Endodermal cell (in vitro differentiated cells): ENCODE measurements around the gene MAB21L3. TPM values are rescaled to one million over a fixed set of nuclear protein-coding genes. Genes with fewer than 3 reads are reported as not detected.

Experiments used
- DNase-seq: peaks from one replicate; pipeline ENCODE4 v3.0.0-alpha.2; 2017
- H3K27ac ChIP-seq: 2 replicates; pipeline ENCODE4 v1.5.1; 2013; ENCODE audit warnings: mild to moderate bottlenecking, low read depth, low read length, moderate library complexity
- H3K27me3 ChIP-seq: 2 replicates; pipeline ENCODE4 v1.6.1; 2013; ENCODE audit warnings: mild to moderate bottlenecking, low read length, moderate library complexity; ENCODE audit not compliant: insufficient read depth, control insufficient read depth, poor library complexity, severe bottlenecking
- H3K36me3 ChIP-seq: 2 replicates; pipeline ENCODE4 v1.7.0; 2013; ENCODE audit warnings: mild to moderate bottlenecking, low read length, moderate library complexity; ENCODE audit not compliant: control insufficient read depth, insufficient read depth
- H3K4me1 ChIP-seq: one replicate; pipeline ENCODE4 v1.7.0; 2013; ENCODE audit warnings: low read length; ENCODE audit not compliant: control insufficient read depth, insufficient read depth
- H3K4me3 ChIP-seq: 2 replicates; pipeline ENCODE4 v1.5.1; 2013; ENCODE audit warnings: mild to moderate bottlenecking, low read length, moderate library complexity
- H3K9ac ChIP-seq: 2 replicates; pipeline ENCODE4 v1.6.1; 2013; ENCODE audit warnings: mild to moderate bottlenecking, low read length, moderate library complexity; ENCODE audit not compliant: poor library complexity, severe bottlenecking; ENCODE audit errors: extremely low read depth
- H3K9me3 ChIP-seq: 2 replicates; pipeline ENCODE4 v1.6.1; 2013; ENCODE audit warnings: mild to moderate bottlenecking, low read length, moderate library complexity; ENCODE audit not compliant: control insufficient read depth
- H3K27ac Mint-ChIP-seq: 2 replicates; pipeline ENCODE4 v1.8.0; 2020; ENCODE audit warnings: mixed read lengths
- H3K27me3 Mint-ChIP-seq: 2 replicates; pipeline ENCODE4 v1.8.0; 2021; ENCODE audit warnings: mild to moderate bottlenecking, mixed read lengths; ENCODE audit not compliant: insufficient read depth
- H3K36me3 Mint-ChIP-seq: 2 replicates; pipeline ENCODE4 v1.8.0; 2020; ENCODE audit warnings: low read depth, mixed read lengths
- H3K4me1 Mint-ChIP-seq: 2 replicates; pipeline ENCODE4 v1.8.0; 2020; ENCODE audit warnings: mixed read lengths
- H3K4me3 Mint-ChIP-seq: 2 replicates; pipeline ENCODE4 v1.8.0; 2020; ENCODE audit warnings: mild to moderate bottlenecking, moderate library complexity, mixed read lengths
- H3K9me3 Mint-ChIP-seq: 2 replicates; pipeline ENCODE4 v1.8.0; 2020; ENCODE audit warnings: mild to moderate bottlenecking, mixed read lengths
- WGBS, 2 experiments: methylation state at CpG; one replicate each; pipeline versions ENCODE4 v1.1.5 to v1.1.7; 2013; ENCODE audit warnings: missing lambda C conversion rate in 2 of 2, mixed read lengths in 1 of 2; ENCODE audit not compliant: insufficient coverage in 1 of 2, insufficient read length in 1 of 2; 5-methylcytosine and 5-hydroxymethylcytosine counted together
- total RNA-seq, 2 donors: library from RNA; stranded (reverse); fragmentation: NEBNext Ultra II Directional in 1 of 2; extraction: Animal tissue kit (Norgen Biotek cat#: 25700) in 1 of 2; gene quantifications; 2 replicates in 1 of 2; 3 replicates in 1 of 2; pipeline ENCODE4 v1.2.1, GENCODE V29; 2021
- TF ChIP-seq, protein P1 (sequence below): fragments of 200-600 bp; sonication (generic); conservative IDR thresholded peaks from 2 replicates; pipeline ENCODE4 v1.5.0; 2021; ENCODE audit warnings: antibody characterized with exemption, mild to moderate bottlenecking

MAB21L3 gene
- total RNA-seq, 2 donors from 2014 or later, result 0.09 TPM; not detected in 1

DNA sequence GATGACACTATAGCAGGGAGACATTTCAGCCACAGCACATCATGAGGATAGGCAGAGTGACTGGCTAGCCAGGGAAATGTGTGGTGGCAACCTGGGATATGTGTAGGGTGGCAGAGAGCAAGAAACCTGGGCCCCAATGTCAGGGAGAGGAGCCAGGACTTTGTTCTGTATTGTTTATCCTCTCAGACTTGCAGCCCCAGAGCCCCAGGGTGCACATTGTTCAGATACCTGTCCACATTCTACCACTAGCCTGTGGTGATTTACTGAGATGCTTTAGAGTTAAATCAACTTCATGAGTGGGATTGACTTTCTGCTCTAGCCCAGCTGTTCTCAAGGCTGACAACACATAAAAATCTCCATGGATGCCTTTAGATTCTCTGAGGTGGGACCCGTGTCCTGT, 61.5 kb downstream of the MAB21L3 start:
- Histone ChIP-seq H3K36me3 (no peaks in the 10 kb centered on the region), H3K27ac (no peak overlapping the region), H3K9ac (no peak overlapping the region), H3K4me3 (peak overlapping the region; percentile 16), H3K4me1 (no peaks in the 10 kb centered on the region), H3K9me3 (no peaks in the 10 kb centered on the region), H3K27me3 (peaks cover 28% of the 10 kb centered on the region)
- TF ChIP-seq, protein P1, sequence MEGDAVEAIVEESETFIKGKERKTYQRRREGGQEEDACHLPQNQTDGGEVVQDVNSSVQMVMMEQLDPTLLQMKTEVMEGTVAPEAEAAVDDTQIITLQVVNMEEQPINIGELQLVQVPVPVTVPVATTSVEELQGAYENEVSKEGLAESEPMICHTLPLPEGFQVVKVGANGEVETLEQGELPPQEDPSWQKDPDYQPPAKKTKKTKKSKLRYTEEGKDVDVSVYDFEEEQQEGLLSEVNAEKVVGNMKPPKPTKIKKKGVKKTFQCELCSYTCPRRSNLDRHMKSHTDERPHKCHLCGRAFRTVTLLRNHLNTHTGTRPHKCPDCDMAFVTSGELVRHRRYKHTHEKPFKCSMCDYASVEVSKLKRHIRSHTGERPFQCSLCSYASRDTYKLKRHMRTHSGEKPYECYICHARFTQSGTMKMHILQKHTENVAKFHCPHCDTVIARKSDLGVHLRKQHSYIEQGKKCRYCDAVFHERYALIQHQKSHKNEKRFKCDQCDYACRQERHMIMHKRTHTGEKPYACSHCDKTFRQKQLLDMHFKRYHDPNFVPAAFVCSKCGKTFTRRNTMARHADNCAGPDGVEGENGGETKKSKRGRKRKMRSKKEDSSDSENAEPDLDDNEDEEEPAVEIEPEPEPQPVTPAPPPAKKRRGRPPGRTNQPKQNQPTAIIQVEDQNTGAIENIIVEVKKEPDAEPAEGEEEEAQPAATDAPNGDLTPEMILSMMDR, result no peak
- Mint-ChIP-seq H3K4me1 (peaks cover 20% of the 10 kb centered on the region), H3K27ac (no peak overlapping the region), H3K4me3 (no peak overlapping the region), H3K36me3 (no peaks in the 10 kb centered on the region), H3K27me3 (peaks cover 20% of the 10 kb centered on the region), H3K9me3 (no peaks in the 10 kb centered on the region)
- DNase-seq, result no peak
- WGBS, 2 experiments, result 100% methylated on average over 1 of the region's 1 CpG; no CpG with 5 or more reads in 1 of the 2 experiments

DNA sequence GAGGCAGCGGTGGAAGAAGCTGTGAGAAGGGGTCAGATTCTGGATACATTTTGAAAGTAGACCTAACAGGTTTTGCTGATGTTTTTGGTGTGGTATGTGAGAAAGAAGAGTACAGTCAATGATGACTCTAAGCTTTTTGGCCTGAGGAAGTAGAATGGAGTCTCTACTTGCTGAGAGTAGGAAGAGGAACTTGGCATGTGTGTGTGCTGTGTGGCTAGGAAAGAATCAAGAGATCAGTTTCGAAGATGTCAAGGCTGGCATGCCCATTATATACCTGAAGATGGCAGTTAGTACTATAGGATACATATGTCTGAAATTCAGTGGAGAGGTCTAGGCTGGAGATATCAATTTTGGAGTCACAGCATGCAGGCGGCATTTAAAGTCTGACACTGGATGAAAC, 64.4 kb downstream of the MAB21L3 start:
- TF ChIP-seq, protein P1, result no peak
- H3K27me3 Mint-ChIP-seq, result peaks cover 3% of the 10 kb centered on the region
- 77 to 87% methylated on average over 3 of the region's 3 CpGs for WGBS, 2 experiments

DNA sequence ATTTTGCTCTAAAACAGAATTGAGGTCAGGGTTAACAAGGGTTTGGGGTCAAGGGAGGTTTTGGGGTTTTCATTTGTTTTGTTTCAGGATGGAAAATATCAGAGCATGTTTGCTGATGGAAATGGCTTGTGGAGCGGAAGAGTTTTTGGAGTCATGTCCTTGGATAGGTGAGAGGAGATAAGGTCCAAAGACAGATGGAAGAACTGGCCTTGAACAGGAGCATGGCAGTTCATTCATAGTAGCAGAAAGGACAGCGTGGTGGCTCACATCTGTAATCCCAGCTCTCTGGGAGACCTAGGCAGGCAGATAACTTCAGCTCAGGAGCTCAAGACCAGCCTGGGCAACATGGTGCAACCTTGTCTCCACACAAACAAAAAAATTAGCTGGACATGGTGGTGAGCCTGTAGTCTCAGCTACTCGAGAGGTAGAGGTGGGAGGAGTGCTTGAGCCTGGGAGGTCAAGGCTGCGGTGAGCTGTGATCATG, 65.1 kb downstream of the MAB21L3 start:
- Mint-ChIP-seq H3K4me1 (peaks cover 9% of the 10 kb centered on the region), H3K36me3 (no peaks in the 10 kb centered on the region), H3K9me3 (no peaks in the 10 kb centered on the region), H3K4me3 (no peak overlapping the region), H3K27me3 (peaks cover 3% of the 10 kb centered on the region), H3K27ac (no peak overlapping the region)
- DNase-seq, result no peak
- Histone ChIP-seq H3K27ac (no peak overlapping the region), H3K4me1 (no peaks in the 10 kb centered on the region), H3K36me3 (no peaks in the 10 kb centered on the region), H3K4me3 (no peak overlapping the region), H3K27me3 (peaks cover 14% of the 10 kb centered on the region), H3K9ac (no peak overlapping the region), H3K9me3 (no peaks in the 10 kb centered on the region)
- WGBS, 2 experiments, result 91 to 100% methylated on average over 3 to 4 of the region's 4 CpGs
- TF ChIP-seq, protein P1, result no peak

More for the DNA sequence above, 64.4 kb downstream of the MAB21L3 start:
- H3K27ac Mint-ChIP-seq, result no peak overlapping the region
- H3K9me3 Mint-ChIP-seq, result no peaks in the 10 kb centered on the region
- no peaks in the 10 kb centered on the region for H3K9me3 ChIP-seq
- H3K4me3 ChIP-seq, result no peak overlapping the region
- no peaks in the 10 kb centered on the region for H3K36me3 Mint-ChIP-seq
- H3K36me3 ChIP-seq, result no peaks in the 10 kb centered on the region
- H3K9ac ChIP-seq, result no peak overlapping the region
- H3K4me1 Mint-ChIP-seq, result peaks cover 9% of the 10 kb centered on the region
- DNase-seq, result no peak
- no peaks in the 10 kb centered on the region for H3K4me1 ChIP-seq
- peaks cover 14% of the 10 kb centered on the region for H3K27me3 ChIP-seq
- no peak overlapping the region for H3K4me3 Mint-ChIP-seq
- no peak overlapping the region for H3K27ac ChIP-seq
